Peyer's patch (tissue), 4 donors: ENCODE data around the gene MAP2K1. TPM values are rescaled to one million over a fixed set of nuclear protein-coding genes. Genes with fewer than 3 reads are reported as not detected.
"Not testable (repeated sequence)": the region's sequence is repeated elsewhere in the genome, so short reads cannot be mapped to it uniquely, and the experiment has no call there.

Experiments used
- DNase-seq, 3 donors: peaks; one replicate each; pipeline ENCODE4 v3.0.0-alpha.2; 2017 to 2019
- H3K27ac ChIP-seq, 4 donors: fragments of 200-600 bp; sonication (generic); one replicate each; pipeline ENCODE4 v1.5.1; 2016 to 2019
- H3K27me3 ChIP-seq, 2 donors: fragments of 200-600 bp; sonication (generic); one replicate each; pipeline ENCODE4 v1.5.1; 2019
- H3K36me3 ChIP-seq, 3 donors: fragments of 200-600 bp; sonication (generic); one replicate each; pipeline ENCODE4 v1.5.1; 2016 to 2019
- H3K4me1 ChIP-seq, 4 donors: fragments of 200-600 bp; sonication (generic); one replicate each; pipeline ENCODE4 v1.5.1; 2016 to 2019
- H3K4me3 ChIP-seq, 4 donors: fragments of 200-600 bp; sonication (generic); 1 replicate in 3 of 4; 2 replicates in 1 of 4; pipeline ENCODE4 v1.5.1; 2016 to 2019; ENCODE audit warnings: mild to moderate bottlenecking in 1 of 4
- H3K9me3 ChIP-seq, 4 donors: fragments of 200-600 bp; sonication (generic); one replicate each; pipeline ENCODE4 v1.5.1; 2016 to 2019; ENCODE audit warnings: mild to moderate bottlenecking in 1 of 4
- CTCF ChIP-seq, 6 experiments: fragments of 450-650 bp in 4 of 6; fragments of 200-600 bp in 2 of 6; sonication (generic) in 1 of 6; IDR thresholded peaks; one replicate each; pipeline ENCODE4 v1.5.1; 2017 to 2019; ENCODE audit warnings: antibody characterized with exemption in 6 of 6, mild to moderate bottlenecking in 3 of 6, moderate library complexity in 1 of 6
- POLR2A ChIP-seq, 2 donors: fragments of 450-650 bp; IDR thresholded peaks; one replicate each; pipeline ENCODE4 v1.5.1; 2017; ENCODE audit warnings: antibody characterized with exemption in 2 of 2, mild to moderate bottlenecking in 2 of 2, moderate library complexity in 2 of 2
- total RNA-seq, 4 donors: library from RNA; depleted of rRNA; stranded (reverse); fragments of >200 nt; gene quantifications; one replicate each; pipeline ENCODE4 v1.1.0, GENCODE V29; 2016

MAP2K1 gene
- total RNA-seq, 4 donors from 2014 or later = 12.7 to 47.9 (median 27.7) TPM

GRCh38 chr15:66362776-66363175 is 23.9 kb upstream of the MAP2K1 start:
- Histone ChIP-seq H3K36me3 (no peaks in the 10 kb centered on the region), H3K27me3 (no peaks in the 10 kb centered on the region), H3K4me1 (no peaks in the 10 kb centered on the region), H3K9me3 (no peaks in the 10 kb centered on the region), H3K27ac (no peak overlapping the region), H3K4me3 (no peak overlapping the region)
- no peak for DNase-seq
- TF ChIP-seq POLR2A (IDR thresholded peaks at IDR 0.05) (no peak), CTCF (IDR thresholded peaks at IDR 0.05) (no peak)

GRCh38 chr15:66364944-66365528 is 21.7 kb upstream of the MAP2K1 start:
- no peaks in the 10 kb centered on the region for H3K36me3 ChIP-seq
- H3K4me3 ChIP-seq = no peak overlapping the region
- TF ChIP-seq POLR2A (IDR thresholded peaks at IDR 0.05) (no peak), CTCF (IDR thresholded peaks at IDR 0.05) (no peak)
- no peaks in the 10 kb centered on the region for H3K4me1 ChIP-seq
- no peaks in the 10 kb centered on the region for H3K27me3 ChIP-seq
- DNase-seq = no peak
- no peaks in the 10 kb centered on the region for H3K9me3 ChIP-seq
- H3K27ac ChIP-seq = no peak overlapping the region

GRCh38 chr15:66369773-66370651 is 16.7 kb upstream of the MAP2K1 start:
- H3K27me3 ChIP-seq = no peaks in the 10 kb centered on the region
- no peaks in the 10 kb centered on the region for H3K36me3 ChIP-seq
- TF ChIP-seq CTCF (IDR thresholded peaks at IDR 0.05) (no peak), POLR2A (IDR thresholded peaks at IDR 0.05) (no peak)
- peak overlapping the region; percentile 36 to 68 (median 52) for H3K27ac ChIP-seq
- H3K4me1 ChIP-seq = peaks cover 0 to 3% (median 0%) of the 10 kb centered on the region in 4 donors
- no peak for DNase-seq
- peak overlapping the region in 3 of 4 donors; percentile 27 to 45 (median 43) for H3K4me3 ChIP-seq
- no peaks in the 10 kb centered on the region for H3K9me3 ChIP-seq

DNA sequence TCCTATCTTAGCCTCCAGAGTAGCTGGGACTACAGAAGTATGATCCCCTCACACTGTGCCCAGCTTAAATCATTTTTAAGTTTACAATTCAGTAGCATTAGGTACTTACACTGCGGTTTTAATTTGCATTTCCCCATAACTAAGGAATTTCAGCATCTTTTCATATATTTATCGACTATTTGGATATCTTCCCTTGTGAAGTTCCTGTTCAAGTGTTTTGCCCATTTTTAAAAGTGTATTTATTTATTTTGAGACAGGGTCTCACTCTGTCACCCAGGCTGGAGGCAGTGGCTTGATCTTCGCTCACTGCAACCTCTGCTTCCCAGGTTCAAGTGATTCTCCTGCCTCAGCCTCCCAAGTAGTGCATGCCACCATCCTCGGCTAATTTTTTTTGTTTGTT is 12.5 kb upstream of the MAP2K1 start:
- Histone ChIP-seq H3K9me3 (no peaks in the 10 kb centered on the region), H3K4me3 (no peak overlapping the region), H3K4me1 (peaks cover 0 to 3% (median 0%) of the 10 kb centered on the region in 4 donors), H3K27ac (no peak overlapping the region), H3K36me3 (no peaks in the 10 kb centered on the region), H3K27me3 (no peaks in the 10 kb centered on the region)
- TF ChIP-seq CTCF (IDR thresholded peaks at IDR 0.05) (no peak), POLR2A (IDR thresholded peaks at IDR 0.05) (no peak)
- DNase-seq = no peak

DNA sequence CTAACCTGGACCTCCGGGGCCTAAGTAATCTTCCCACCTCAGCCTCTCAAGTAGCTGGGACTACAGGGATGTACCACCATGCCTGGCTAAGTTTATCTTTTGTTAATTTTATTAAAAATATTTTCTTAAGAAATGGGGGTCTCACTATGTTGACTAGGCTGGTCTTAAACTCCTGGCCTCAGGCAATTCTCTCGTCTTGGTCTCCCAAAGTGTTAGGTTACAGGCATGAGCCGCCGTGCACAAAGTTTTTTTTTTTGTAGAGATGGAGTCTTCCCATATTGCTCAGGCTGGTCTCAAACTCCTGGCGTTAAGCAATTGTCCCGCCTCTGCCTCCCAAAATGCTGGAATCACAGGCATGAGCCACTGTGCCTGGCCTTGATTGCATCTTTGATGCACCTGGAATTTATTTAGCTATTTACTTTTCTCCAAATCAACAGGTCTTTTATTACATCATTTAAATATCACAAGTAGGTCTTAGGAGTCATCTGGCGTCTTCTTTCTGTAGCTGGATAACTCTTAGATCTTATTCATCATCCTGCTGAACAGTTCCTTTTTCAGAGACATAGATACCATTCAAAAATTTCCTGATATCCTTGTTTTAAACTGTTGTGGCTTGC is 7.8 kb upstream of the MAP2K1 start:
- no peak for DNase-seq
- H3K4me1 ChIP-seq = no peaks in the 10 kb centered on the region
- H3K9me3 ChIP-seq = no peaks in the 10 kb centered on the region
- TF ChIP-seq POLR2A (IDR thresholded peaks at IDR 0.05) (no peak), CTCF (IDR thresholded peaks at IDR 0.05) (no peak)
- no peaks in the 10 kb centered on the region for H3K27me3 ChIP-seq
- H3K36me3 ChIP-seq = no peaks in the 10 kb centered on the region
- no peak overlapping the region for H3K27ac ChIP-seq
- H3K4me3 ChIP-seq = no peak overlapping the region

- H3K36me3 ChIP-seq, DNase-seq, H3K4me1 ChIP-seq, H3K27ac ChIP-seq, H3K27me3 ChIP-seq, H3K4me3 ChIP-seq, H3K9me3 ChIP-seq: not testable (repeated sequence)
These were observed 5.3 kb upstream of the MAP2K1 start for GRCh38 chr15:66381376-66381775.
